ENCODE data around the gene DCLK1. TPM values are rescaled to one million over a fixed set of nuclear protein-coding genes. Genes with fewer than 3 reads are reported as not detected.

DCLK1 gene
- total RNA-seq, 2 donors from 2014 or later = 2.6 to 8.6 TPM

DNA sequence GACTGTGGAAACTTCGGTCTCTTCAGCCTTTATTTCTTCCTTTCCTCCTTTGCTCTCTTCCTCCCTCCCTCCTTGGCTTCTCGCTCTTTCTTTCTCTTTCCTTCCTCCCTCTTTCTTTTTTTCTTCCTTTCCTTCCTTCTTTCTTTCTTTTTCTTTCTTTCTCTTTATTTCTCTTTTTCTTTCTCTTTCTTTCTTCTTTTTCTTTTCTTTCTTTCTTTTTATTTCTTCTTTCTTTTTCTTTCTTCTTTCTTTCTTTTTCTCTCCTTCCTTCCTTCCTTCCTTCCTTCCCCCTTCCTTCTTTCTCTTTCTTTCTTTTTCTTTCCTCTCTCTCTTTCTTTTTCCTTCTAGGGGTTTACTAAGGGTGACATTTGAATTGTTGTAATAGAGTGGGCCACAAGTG is 364.5 kb downstream of the DCLK1 start:
- Histone ChIP-seq H3K36me3 (replicated peaks in 1 of 2; ENCODE audit: insufficient read depth in 1 of 2, low read depth in 2 of 2) (no peaks in the 10 kb centered on the region), H3K4me1 (no peaks in the 10 kb centered on the region), H3K9me3 (no peaks in the 10 kb centered on the region), H3K27ac (no peak overlapping the region), H3K4me3 (no peak overlapping the region), H3K27me3 (no peaks in the 10 kb centered on the region)
- DNase-seq = no peak
- TF ChIP-seq POLR2A (IDR thresholded peaks at IDR 0.05) = no peak
- TF ChIP-seq, protein P1, sequence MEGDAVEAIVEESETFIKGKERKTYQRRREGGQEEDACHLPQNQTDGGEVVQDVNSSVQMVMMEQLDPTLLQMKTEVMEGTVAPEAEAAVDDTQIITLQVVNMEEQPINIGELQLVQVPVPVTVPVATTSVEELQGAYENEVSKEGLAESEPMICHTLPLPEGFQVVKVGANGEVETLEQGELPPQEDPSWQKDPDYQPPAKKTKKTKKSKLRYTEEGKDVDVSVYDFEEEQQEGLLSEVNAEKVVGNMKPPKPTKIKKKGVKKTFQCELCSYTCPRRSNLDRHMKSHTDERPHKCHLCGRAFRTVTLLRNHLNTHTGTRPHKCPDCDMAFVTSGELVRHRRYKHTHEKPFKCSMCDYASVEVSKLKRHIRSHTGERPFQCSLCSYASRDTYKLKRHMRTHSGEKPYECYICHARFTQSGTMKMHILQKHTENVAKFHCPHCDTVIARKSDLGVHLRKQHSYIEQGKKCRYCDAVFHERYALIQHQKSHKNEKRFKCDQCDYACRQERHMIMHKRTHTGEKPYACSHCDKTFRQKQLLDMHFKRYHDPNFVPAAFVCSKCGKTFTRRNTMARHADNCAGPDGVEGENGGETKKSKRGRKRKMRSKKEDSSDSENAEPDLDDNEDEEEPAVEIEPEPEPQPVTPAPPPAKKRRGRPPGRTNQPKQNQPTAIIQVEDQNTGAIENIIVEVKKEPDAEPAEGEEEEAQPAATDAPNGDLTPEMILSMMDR (IDR thresholded peaks at IDR 0.05) = no peak
- intact Hi-C loops (cut with DNase I) = no loop called here
- WGBS, 2 donors = 62 to 68% methylated on average over 2 of the region's 2 CpGs
- no peak for ATAC-seq

DNA sequence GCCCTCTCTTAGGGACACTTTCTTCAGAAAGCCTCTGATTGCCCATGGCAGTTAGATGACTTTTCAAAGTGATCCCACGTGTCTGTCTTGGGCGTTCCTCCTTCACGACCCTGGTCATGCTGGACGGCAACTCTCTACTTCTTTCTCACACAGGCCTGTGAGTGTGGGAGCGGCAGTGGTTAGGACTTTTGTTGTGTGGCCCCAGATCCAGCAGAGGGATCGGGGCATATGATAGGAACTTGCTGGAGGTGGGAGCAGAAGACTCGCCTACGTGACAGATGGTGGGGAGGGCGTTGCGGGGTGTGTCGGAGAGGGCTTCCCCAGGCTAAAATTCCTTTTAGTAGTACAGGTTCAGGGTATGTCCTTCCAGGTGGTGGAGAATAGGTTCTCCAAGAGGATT is 365.2 kb downstream of the DCLK1 start:
- H3K36me3 ChIP-seq (replicated peaks in 1 of 2; ENCODE audit: insufficient read depth in 1 of 2, low read depth in 2 of 2) = no peaks in the 10 kb centered on the region
- H3K9me3 ChIP-seq = no peaks in the 10 kb centered on the region
- no peak overlapping the region for H3K27ac ChIP-seq
- DNase-seq = no peak
- TF ChIP-seq POLR2A (IDR thresholded peaks at IDR 0.05) = no peak
- ATAC-seq = no peak
- WGBS, 2 donors = 80 to 88% methylated on average over 11 of the region's 11 CpGs
- no peaks in the 10 kb centered on the region for H3K4me1 ChIP-seq
- no peak overlapping the region for H3K4me3 ChIP-seq
- no peaks in the 10 kb centered on the region for H3K27me3 ChIP-seq
- intact Hi-C loops (cut with DNase I) = no loop called here

DNA sequence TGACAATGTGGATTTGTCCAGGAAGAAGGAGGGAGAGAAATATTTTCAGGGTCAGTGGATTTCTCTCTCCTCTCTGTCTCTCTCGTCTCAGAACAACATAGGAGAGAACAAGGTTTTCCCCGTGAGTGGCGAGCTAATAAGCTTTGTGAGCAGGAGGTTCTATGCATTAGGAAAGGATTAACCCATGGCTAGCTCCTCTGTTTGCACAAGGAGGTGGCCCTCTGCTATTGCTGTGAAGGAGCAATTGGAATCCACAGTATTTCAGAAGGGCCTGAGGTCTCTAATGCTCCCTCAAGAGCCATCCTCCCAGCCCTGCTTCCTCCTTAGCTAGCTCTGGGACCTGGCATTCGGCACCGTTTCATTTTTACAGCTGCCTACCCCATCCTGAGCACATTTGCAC is 365.8 kb downstream of the DCLK1 start:
- 43 to 48% methylated on average over 5 of the region's 5 CpGs for WGBS, 2 donors
- no peak for ATAC-seq
- H3K36me3 ChIP-seq (replicated peaks in 1 of 2; ENCODE audit: insufficient read depth in 1 of 2, low read depth in 2 of 2) = no peaks in the 10 kb centered on the region

DNA sequence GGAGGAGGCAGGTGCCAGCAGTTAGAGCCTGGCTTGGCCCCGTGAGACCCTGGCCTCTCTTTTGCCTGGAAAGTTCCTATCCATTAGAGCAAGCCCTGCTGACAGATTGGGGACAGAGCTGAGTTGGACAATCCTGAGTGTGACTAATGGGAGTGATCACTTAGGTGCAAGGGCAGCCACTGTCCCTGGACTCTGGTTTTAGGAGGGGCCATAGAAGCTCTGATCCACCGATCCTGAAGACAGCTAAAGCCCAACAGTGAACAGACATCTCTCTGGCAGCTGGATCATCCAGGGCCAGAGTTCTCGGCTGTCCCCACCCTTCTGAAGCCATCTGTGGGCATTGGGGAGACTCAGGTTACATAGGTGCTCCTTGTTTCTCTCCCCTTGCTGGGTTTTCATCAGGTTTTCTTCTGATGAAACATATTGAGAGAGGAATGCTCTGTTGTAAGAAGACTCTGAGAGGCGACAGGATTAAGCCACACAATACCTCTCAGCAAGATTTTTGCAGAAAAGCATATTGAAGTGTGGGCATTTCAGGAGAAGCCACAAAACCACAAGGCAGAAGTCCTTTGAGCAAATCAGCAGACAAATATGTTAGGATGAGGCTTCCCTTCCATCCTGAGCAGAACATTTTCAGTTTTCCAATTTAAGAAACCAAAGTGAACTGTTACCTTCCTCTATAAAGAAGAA is 366.7 kb downstream of the DCLK1 start:
- ATAC-seq (no peak), DNase-seq (no peak)
- WGBS, 2 donors = 44 to 58% methylated on average over 3 to 4 of the region's 4 CpGs

More for the DNA sequence above, 365.8 kb downstream of the DCLK1 start:
- no peak for DNase-seq
- intact Hi-C loops (cut with DNase I) = no loop called here
- Histone ChIP-seq H3K4me1 (no peaks in the 10 kb centered on the region), H3K27me3 (no peaks in the 10 kb centered on the region), H3K4me3 (no peak overlapping the region), H3K9me3 (no peaks in the 10 kb centered on the region), H3K27ac (no peak overlapping the region)
- TF ChIP-seq, protein P1 (IDR thresholded peaks at IDR 0.05) = no peak
- TF ChIP-seq POLR2A (IDR thresholded peaks at IDR 0.05) = no peak

DNA sequence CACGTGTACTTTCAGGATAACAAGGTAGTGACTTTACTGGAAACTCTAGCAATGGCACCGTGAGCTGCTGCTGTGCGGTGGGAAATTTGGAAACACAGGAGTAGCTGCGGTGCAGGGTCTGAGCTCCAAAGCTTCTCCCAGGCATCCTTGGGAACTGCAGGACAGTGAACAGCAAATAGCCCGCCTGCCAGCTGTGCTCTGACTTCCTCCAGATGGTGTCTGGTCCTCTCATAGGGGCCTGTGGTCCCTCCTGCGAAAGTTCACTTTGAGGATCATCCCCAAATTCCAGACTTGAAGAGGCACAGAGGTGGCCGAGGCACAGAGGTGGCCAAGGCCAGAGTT is 367.4 kb downstream of the DCLK1 start:
- DNase-seq (no peak), ATAC-seq (no peak)
- H3K4me1 ChIP-seq = no peaks in the 10 kb centered on the region
- TF ChIP-seq, protein P1 (IDR thresholded peaks at IDR 0.05) = no peak
- no peak for TF ChIP-seq POLR2A (IDR thresholded peaks at IDR 0.05)
- H3K27ac ChIP-seq = no peak overlapping the region
- intact Hi-C loops (cut with DNase I) = no loop called here
- H3K9me3 ChIP-seq = no peaks in the 10 kb centered on the region
- no peaks in the 10 kb centered on the region for H3K36me3 ChIP-seq (replicated peaks in 1 of 2; ENCODE audit: insufficient read depth in 1 of 2, low read depth in 2 of 2)
- WGBS, 2 donors = 67 to 79% methylated on average over 7 of the region's 7 CpGs
- H3K27me3 ChIP-seq = no peaks in the 10 kb centered on the region
- no peak overlapping the region for H3K4me3 ChIP-seq

More for the DNA sequence above, 366.7 kb downstream of the DCLK1 start:
- intact Hi-C loops (cut with DNase I) = no loop called here
- Histone ChIP-seq H3K36me3 (replicated peaks in 1 of 2; ENCODE audit: insufficient read depth in 1 of 2, low read depth in 2 of 2) (no peaks in the 10 kb centered on the region), H3K27me3 (no peaks in the 10 kb centered on the region), H3K4me3 (no peak overlapping the region), H3K4me1 (no peaks in the 10 kb centered on the region), H3K27ac (no peak overlapping the region), H3K9me3 (no peaks in the 10 kb centered on the region)
- TF ChIP-seq, protein P1 (IDR thresholded peaks at IDR 0.05) = no peak
- no peak for TF ChIP-seq POLR2A (IDR thresholded peaks at IDR 0.05)

Data from body of pancreas (tissue), 4 donors.